ENCODE measurements around the gene FAM131B. TPM values are rescaled to one million over a fixed set of nuclear protein-coding genes. Genes with fewer than 3 reads are reported as not detected.
A peak's percentile ranks its signal among the peaks of the same experiment; 100 is the strongest.

The FAM131B gene
- total and polyA plus RNA-seq, 12 donors = 0.10 to 1.7 (median 0.36) TPM

- peak in 1 of 6 experiments; percentile 20 for TF ChIP-seq CTCF (IDR thresholded peaks at IDR 0.05)
- TF ChIP-seq POLR2A (IDR thresholded peaks at IDR 0.05) = no peak
- Histone ChIP-seq H3K9me3 (replicated peaks in 1 of 3) (no peaks in the 10 kb centered on the region), H3K27me3 (peaks cover 29% of the 10 kb centered on the region), H3K4me1 (replicated peaks in 1 of 2) (peaks cover 7 to 12% of the 10 kb centered on the region in 2 donors), H3K4me3 (peak within 1 kb of the TSS in 1 of 4 donors; percentile 24), H3K27ac (no peak within 1 kb of the TSS), H3K36me3 (replicated peaks in 1 of 2) (no peaks in the 10 kb centered on the region)
- 9 to 44% (median 15%) methylated on average over 5 to 39 of the region's 39 CpGs for WGBS, 4 donors
- DNase-seq = peak in 1 of 7 donors; percentile 50
- intact Hi-C loops (cut with DNase I) = no loop called here
These were observed 46.4 kb upstream of the FAM131B start, which contains the start of gene EPHA1 for GRCh38 chr7:143408686-143409561. Gene EPHA1 (minus strand): TSS chr7:143408856. CDS start chr7:143408805, 51 bp downstream.

DNA sequence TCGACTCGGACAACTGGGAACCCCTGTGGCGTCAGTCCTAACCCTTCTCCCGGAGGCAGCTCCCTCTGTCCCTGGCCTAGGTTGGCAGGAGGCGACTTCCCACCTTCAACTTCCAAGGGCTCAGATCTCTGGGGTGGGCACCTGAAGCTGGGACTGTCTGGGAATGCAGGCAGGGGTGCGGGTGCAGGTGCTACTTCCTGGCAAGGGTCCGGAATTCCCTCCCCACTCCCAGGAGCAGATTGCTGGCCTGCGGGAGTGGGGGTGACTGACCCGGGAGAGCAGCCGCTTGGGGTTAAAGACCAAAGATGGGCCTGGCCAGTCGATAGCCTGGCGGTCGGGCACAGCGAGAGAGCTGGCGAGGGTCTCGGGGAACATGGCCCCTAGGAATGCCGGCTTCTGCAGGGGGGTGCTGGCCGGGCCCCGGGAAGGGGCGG is 45.8 kb upstream of the FAM131B start:
- Histone ChIP-seq H3K9me3 (replicated peaks in 1 of 3) (no peaks in the 10 kb centered on the region), H3K27me3 (peaks cover 27% of the 10 kb centered on the region), H3K36me3 (replicated peaks in 1 of 2) (no peaks in the 10 kb centered on the region), H3K4me1 (replicated peaks in 1 of 2) (peaks cover 7 to 12% of the 10 kb centered on the region in 2 donors), H3K4me3 (peak overlapping the region in 1 of 4 donors; percentile 24), H3K27ac (no peak overlapping the region)
- WGBS, 4 donors = 31 to 57% (median 31%) methylated on average over 9 to 20 of the region's 20 CpGs
- intact Hi-C loops (cut with DNase I) = no loop called here
- no peak for TF ChIP-seq CTCF (IDR thresholded peaks at IDR 0.05)
- no peak for TF ChIP-seq POLR2A (IDR thresholded peaks at IDR 0.05)
- DNase-seq = peak in 1 of 7 donors; percentile 38

DNA sequence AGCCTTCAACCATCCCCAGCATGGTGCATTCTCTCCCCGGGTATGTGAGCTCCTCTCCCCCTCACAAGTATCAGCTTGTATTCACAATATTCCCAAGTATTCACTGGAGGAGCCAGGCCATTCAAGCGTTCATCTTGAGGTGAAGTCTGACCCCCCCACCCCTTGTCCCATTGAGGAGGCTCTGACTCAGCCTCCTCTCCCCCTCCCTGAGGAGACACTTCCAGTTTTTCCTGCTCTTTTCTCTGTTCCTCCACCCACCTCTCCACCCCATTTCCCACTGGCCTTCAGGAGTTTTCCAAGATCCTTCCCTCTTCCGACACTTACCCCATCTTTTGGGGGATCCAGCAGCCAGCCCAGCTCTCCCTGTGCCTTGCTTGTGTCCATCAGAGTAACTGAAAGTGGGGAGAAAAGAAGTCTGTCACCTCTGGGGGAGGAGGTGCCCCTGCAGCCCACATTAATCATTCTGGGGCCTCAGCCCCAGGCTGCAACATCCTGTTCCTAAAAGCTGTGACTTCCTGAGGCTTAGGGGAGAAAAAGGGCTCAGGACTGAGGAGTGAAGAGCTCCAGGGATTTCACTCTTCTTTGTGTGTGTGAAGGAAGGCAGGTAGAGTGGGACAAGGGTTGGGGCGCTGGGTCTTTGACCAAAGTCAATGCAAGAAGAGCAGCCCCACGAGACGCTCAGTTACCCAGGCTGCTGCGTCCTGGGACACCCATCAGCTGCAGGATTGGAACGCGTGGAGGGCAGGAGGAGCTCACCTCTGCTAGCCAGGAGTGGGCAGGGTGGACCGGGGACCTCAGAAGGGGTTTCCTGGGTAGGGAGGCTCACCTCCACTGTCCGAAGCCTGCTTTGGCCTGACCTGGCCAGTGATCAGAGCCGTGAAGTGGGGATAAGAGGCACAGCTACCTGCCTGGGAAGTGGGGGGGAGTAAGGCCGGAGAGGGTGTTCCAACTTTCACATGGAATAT is 45.1 kb upstream of the FAM131B start:
- no peak for TF ChIP-seq CTCF (IDR thresholded peaks at IDR 0.05)
- TF ChIP-seq POLR2A (IDR thresholded peaks at IDR 0.05) = no peak
- 57 to 65% (median 62%) methylated on average over 6 to 13 of the region's 13 CpGs for WGBS, 4 donors
- Histone ChIP-seq H3K36me3 (replicated peaks in 1 of 2) (no peaks in the 10 kb centered on the region), H3K27me3 (peaks cover 20% of the 10 kb centered on the region), H3K9me3 (replicated peaks in 1 of 3) (no peaks in the 10 kb centered on the region), H3K4me1 (replicated peaks in 1 of 2) (peaks cover 7 to 12% of the 10 kb centered on the region in 2 donors), H3K4me3 (no peak overlapping the region), H3K27ac (no peak overlapping the region)
- DNase-seq = peak in 1 of 7 donors; percentile 39
- intact Hi-C loops (cut with DNase I) = no loop called here

DNA sequence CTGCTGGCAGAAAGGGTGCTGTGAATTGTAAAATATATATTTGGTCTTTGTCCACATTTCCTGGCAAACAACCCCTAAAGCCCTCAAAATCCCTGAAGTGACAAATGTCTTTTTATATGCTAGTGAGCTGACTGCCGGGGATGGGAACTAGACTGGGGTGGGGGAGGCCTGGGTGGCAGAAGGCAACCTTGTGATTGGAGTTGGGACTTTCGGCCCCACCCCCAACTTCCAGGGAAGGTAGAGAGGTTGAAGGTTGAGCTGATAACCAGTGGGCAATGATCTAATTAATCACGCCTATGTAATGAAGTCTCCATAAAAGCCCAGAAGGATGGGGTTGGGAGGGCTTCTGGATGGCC is 43.5 kb upstream of the FAM131B start:
- peak in 1 of 7 donors; percentile 25 for DNase-seq
- Histone ChIP-seq H3K4me3 (no peak overlapping the region), H3K27ac (no peak overlapping the region), H3K36me3 (replicated peaks in 1 of 2) (no peaks in the 10 kb centered on the region), H3K4me1 (replicated peaks in 1 of 2) (peaks cover 7 to 12% of the 10 kb centered on the region in 2 donors), H3K9me3 (replicated peaks in 1 of 3) (no peaks in the 10 kb centered on the region), H3K27me3 (peaks cover 11% of the 10 kb centered on the region)
- intact Hi-C loops (cut with DNase I) = no loop called here
- 59 to 74% (median 65%) methylated on average over 3 of the region's 3 CpGs for WGBS, 4 donors
- TF ChIP-seq CTCF (IDR thresholded peaks at IDR 0.05) = no peak
- TF ChIP-seq POLR2A (IDR thresholded peaks at IDR 0.05) = no peak

All from adrenal gland (tissue), 12 donors.